ENCODE results near the gene GNL1.
"Not testable (repeated sequence)": the region's sequence is repeated elsewhere in the genome, so short reads cannot be mapped to it uniquely, and the experiment has no call there.

GNL1 gene

GRCh38 chr6:30556066-30556905 lies at the start of gene GNL1:
Gene GNL1 (minus strand): TSS chr6:30556489. CDS start chr6:30556203, 286 bp downstream.
- no peaks in the 10 kb centered on the region for H3K27me3 ChIP-seq (ENCODE audit: control insufficient read depth in 1 of 2, insufficient read depth in 2 of 2, low read length in 2 of 2)
- H3K4me1 ChIP-seq (ENCODE audit: insufficient read depth, low read length): peaks cover 20% of the 10 kb centered on the region
- H3K9ac ChIP-seq (ENCODE audit: low read length): peak within 1 kb of the TSS; percentile 92
- peak within 1 kb of the TSS; percentile 88 to 98 for H3K4me3 ChIP-seq (ENCODE audit: low read depth in 1 of 2, low read length in 2 of 2)
- H3K36me3 ChIP-seq (ENCODE audit: insufficient read depth, low read length): peaks cover 35% of the 10 kb centered on the region
- peak within 1 kb of the TSS; percentile 99 for H3K27ac ChIP-seq (ENCODE audit: low read depth, low read length)
- H3K9me3 ChIP-seq (ENCODE audit: low read length): no peaks in the 10 kb centered on the region

GRCh38 chr6:30603961-30604360 lies 47.7 kb upstream of the GNL1 start:
- Histone ChIP-seq H3K4me3 (ENCODE audit: low read depth in 1 of 2, low read length in 2 of 2) (no peak overlapping the region), H3K27ac (ENCODE audit: low read depth, low read length) (no peak overlapping the region), H3K4me1 (ENCODE audit: insufficient read depth, low read length) (peaks cover under 1% of the 10 kb centered on the region), H3K9ac (ENCODE audit: low read length) (no peak overlapping the region), H3K9me3 (ENCODE audit: low read length) (no peaks in the 10 kb centered on the region), H3K36me3 (ENCODE audit: insufficient read depth, low read length) (peaks cover 86% of the 10 kb centered on the region), H3K27me3 (ENCODE audit: control insufficient read depth in 1 of 2, insufficient read depth in 2 of 2, low read length in 2 of 2) (no peaks in the 10 kb centered on the region)

- Histone ChIP-seq H3K27me3 (ENCODE audit: control insufficient read depth in 1 of 2, insufficient read depth in 2 of 2, low read length in 2 of 2) (no peaks in the 10 kb centered on the region), H3K9me3 (ENCODE audit: low read length) (no peaks in the 10 kb centered on the region), H3K27ac (ENCODE audit: low read depth, low read length) (no peak overlapping the region), H3K9ac (ENCODE audit: low read length) (no peak overlapping the region), H3K36me3 (ENCODE audit: insufficient read depth, low read length) (peaks cover 68% of the 10 kb centered on the region), H3K4me3 (ENCODE audit: low read depth in 1 of 2, low read length in 2 of 2) (no peak overlapping the region), H3K4me1 (ENCODE audit: insufficient read depth, low read length) (no peaks in the 10 kb centered on the region)
Measured at GRCh38 chr6:30601815-30602641, 45.7 kb upstream of the GNL1 start.

- no peak overlapping the region for H3K4me3 ChIP-seq (ENCODE audit: low read depth in 1 of 2, low read length in 2 of 2)
- peaks cover 62% of the 10 kb centered on the region for H3K36me3 ChIP-seq (ENCODE audit: insufficient read depth, low read length)
- no peak overlapping the region for H3K9ac ChIP-seq (ENCODE audit: low read length)
- H3K27me3 ChIP-seq (ENCODE audit: control insufficient read depth in 1 of 2, insufficient read depth in 2 of 2, low read length in 2 of 2): no peaks in the 10 kb centered on the region
- H3K27ac ChIP-seq (ENCODE audit: low read depth, low read length): no peak overlapping the region
- H3K9me3 ChIP-seq (ENCODE audit: low read length): no peaks in the 10 kb centered on the region
- H3K4me1 ChIP-seq (ENCODE audit: insufficient read depth, low read length): no peaks in the 10 kb centered on the region
Measured at GRCh38 chr6:30601436-30601814, 45.1 kb upstream of the GNL1 start.

- Histone ChIP-seq H3K9me3 (ENCODE audit: low read length) (no peaks in the 10 kb centered on the region), H3K4me1 (ENCODE audit: insufficient read depth, low read length) (no peaks in the 10 kb centered on the region), H3K9ac (ENCODE audit: low read length) (no peak overlapping the region), H3K27me3 (ENCODE audit: control insufficient read depth in 1 of 2, insufficient read depth in 2 of 2, low read length in 2 of 2) (no peaks in the 10 kb centered on the region), H3K36me3 (ENCODE audit: insufficient read depth, low read length) (peaks cover 53% of the 10 kb centered on the region), H3K27ac (ENCODE audit: low read depth, low read length) (no peak overlapping the region), H3K4me3 (ENCODE audit: low read depth in 1 of 2, low read length in 2 of 2) (no peak overlapping the region)
Measured at GRCh38 chr6:30600451-30600961, 44.2 kb upstream of the GNL1 start.

- Histone ChIP-seq H3K36me3 (ENCODE audit: insufficient read depth, low read length) (peaks cover 49% of the 10 kb centered on the region), H3K4me1 (ENCODE audit: insufficient read depth, low read length) (no peaks in the 10 kb centered on the region), H3K27me3 (ENCODE audit: control insufficient read depth in 1 of 2, insufficient read depth in 2 of 2, low read length in 2 of 2) (no peaks in the 10 kb centered on the region), H3K4me3 (ENCODE audit: low read depth in 1 of 2, low read length in 2 of 2) (no peak overlapping the region), H3K27ac (ENCODE audit: low read depth, low read length) (no peak overlapping the region), H3K9ac (ENCODE audit: low read length) (no peak overlapping the region), H3K9me3 (ENCODE audit: low read length) (no peaks in the 10 kb centered on the region)
Measured at GRCh38 chr6:30599625-30600324, 43.5 kb upstream of the GNL1 start.

GRCh38 chr6:30598912-30599624 lies 42.8 kb upstream of the GNL1 start:
- Histone ChIP-seq H3K9ac (ENCODE audit: low read length) (no peak overlapping the region), H3K9me3 (ENCODE audit: low read length) (no peaks in the 10 kb centered on the region), H3K27ac (ENCODE audit: low read depth, low read length) (no peak overlapping the region), H3K4me3 (ENCODE audit: low read depth in 1 of 2, low read length in 2 of 2) (no peak overlapping the region), H3K27me3 (ENCODE audit: control insufficient read depth in 1 of 2, insufficient read depth in 2 of 2, low read length in 2 of 2) (no peaks in the 10 kb centered on the region), H3K4me1 (ENCODE audit: insufficient read depth, low read length) (no peaks in the 10 kb centered on the region), H3K36me3 (ENCODE audit: insufficient read depth, low read length) (peaks cover 49% of the 10 kb centered on the region)

GRCh38 chr6:30597315-30598144 lies 41.2 kb upstream of the GNL1 start:
- not testable (repeated sequence) for H3K9ac ChIP-seq (ENCODE audit: low read length); H3K27ac ChIP-seq (ENCODE audit: low read depth, low read length)
- peaks cover 38% of the 10 kb centered on the region for H3K36me3 ChIP-seq (ENCODE audit: insufficient read depth, low read length)

GRCh38 chr6:30592287-30592686 lies 36.0 kb upstream of the GNL1 start:
- no peak overlapping the region for H3K4me3 ChIP-seq (ENCODE audit: low read depth in 1 of 2, low read length in 2 of 2)
- H3K27me3 ChIP-seq (ENCODE audit: control insufficient read depth in 1 of 2, insufficient read depth in 2 of 2, low read length in 2 of 2): no peaks in the 10 kb centered on the region
- H3K27ac ChIP-seq (ENCODE audit: low read depth, low read length): no peak overlapping the region
- no peaks in the 10 kb centered on the region for H3K9me3 ChIP-seq (ENCODE audit: low read length)
- no peak overlapping the region for H3K9ac ChIP-seq (ENCODE audit: low read length)
- H3K36me3 ChIP-seq (ENCODE audit: insufficient read depth, low read length): peaks cover 53% of the 10 kb centered on the region
- H3K4me1 ChIP-seq (ENCODE audit: insufficient read depth, low read length): peaks cover 4% of the 10 kb centered on the region

More at GRCh38 chr6:30597315-30598144, 41.2 kb upstream of the GNL1 start:
- not testable (repeated sequence) for H3K9me3 ChIP-seq (ENCODE audit: low read length); H3K4me1 ChIP-seq (ENCODE audit: insufficient read depth, low read length); H3K4me3 ChIP-seq (ENCODE audit: low read depth in 1 of 2, low read length in 2 of 2); H3K27me3 ChIP-seq (ENCODE audit: control insufficient read depth in 1 of 2, insufficient read depth in 2 of 2, low read length in 2 of 2)

- H3K4me3 ChIP-seq (ENCODE audit: low read depth in 1 of 2, low read length in 2 of 2): no peak overlapping the region
- H3K9me3 ChIP-seq (ENCODE audit: low read length): no peaks in the 10 kb centered on the region
- peaks cover 64% of the 10 kb centered on the region for H3K36me3 ChIP-seq (ENCODE audit: insufficient read depth, low read length)
- H3K27ac ChIP-seq (ENCODE audit: low read depth, low read length): no peak overlapping the region
- peaks cover 4% of the 10 kb centered on the region for H3K4me1 ChIP-seq (ENCODE audit: insufficient read depth, low read length)
- H3K9ac ChIP-seq (ENCODE audit: low read length): no peak overlapping the region
- H3K27me3 ChIP-seq (ENCODE audit: control insufficient read depth in 1 of 2, insufficient read depth in 2 of 2, low read length in 2 of 2): no peaks in the 10 kb centered on the region
Measured at GRCh38 chr6:30591008-30591407, 34.7 kb upstream of the GNL1 start.

Measured in muscle layer of colon (tissue), 2 donors.